ENCODE data around the gene PTH2. TPM values are rescaled to one million over a fixed set of nuclear protein-coding genes. Genes with fewer than 3 reads are reported as not detected.

PTH2 gene
- total and polyA plus RNA-seq, 10 of the 15 experiments (the other 5 are each of a cell fraction or from before 2014, with no cell fraction given), result not detected

DNA sequence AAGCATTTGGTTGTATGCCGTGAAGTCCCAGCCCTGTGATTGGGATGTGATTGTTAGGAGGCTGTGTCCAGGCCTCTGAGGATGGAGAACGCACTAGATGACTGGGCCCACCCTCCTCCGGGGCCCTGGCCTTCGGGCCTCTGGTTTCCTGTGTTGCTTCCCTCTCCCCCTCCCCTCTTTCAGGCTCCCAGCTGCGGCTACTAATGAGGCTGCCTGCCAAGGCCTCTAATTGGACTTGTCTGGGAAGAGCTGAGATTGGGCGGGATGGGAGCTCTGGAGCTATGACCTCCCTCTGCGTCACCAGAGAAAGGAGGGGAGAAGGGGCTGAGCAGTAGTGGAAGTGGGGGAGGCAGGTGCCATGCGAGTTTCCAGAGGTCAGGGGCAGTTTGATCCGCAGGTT is 9.9 kb downstream of the PTH2 start:
- DNase-seq (ENCODE audit: low read depth, low spot score) (no peak), ATAC-seq (no peak), FAIRE-seq (no peak)
- ChIA-PET POLR2A (interaction anchor here (1.6 kb wide), 1 partner anchor 38 kb away, joined by 5 read pairs; the partner anchor contains the start of gene PIH1D1), SMC1A (ENCODE audit: uncharacterized antibody, unreplicated experiment) (interaction anchor here (0.6 to 1.1 kb wide), 3 partner anchors 8 to 57 kb away, joined by 3 to 4 read pairs (median 3); partner anchors contain the start of gene GFY), CTCF (interaction anchor here (0.6 to 2.5 kb wide), 4 partner anchors 10 to 205 kb away, joined by 3 to 7 read pairs (median 4); partner anchors contain the start of gene GFY), RAD21 (ENCODE audit: unreplicated experiment) (interaction anchor here (0.6 to 1.5 kb wide), 2 partner anchors 10 to 11 kb away, joined by 4 read pairs; no protein-coding TSS in a partner anchor)
- no peak overlapping the region for H3K4me2 ChIP-seq (ENCODE audit: control insufficient read depth, insufficient read depth)
- no peak overlapping the region for H2AFZ ChIP-seq (ENCODE audit: control insufficient read depth, low read depth, low read length)
- H3K9me3 ChIP-seq (replicated peaks; ENCODE audit: control insufficient read depth, insufficient read depth, low read length), result no peaks in the 10 kb centered on the region
- peaks cover 20% of the 10 kb centered on the region for H3K4me1 ChIP-seq (ENCODE audit: control insufficient read depth, insufficient read depth, low read length)
- in situ Hi-C loops (cut with MboI) (no loop called here), intact Hi-C loops (cut with micrococcal nuclease; ENCODE audit: unreplicated experiment) (no loop called here)
- no peak overlapping the region for H3K27ac ChIP-seq (ENCODE audit: control insufficient read depth, insufficient read depth)
- H3K36me3 ChIP-seq (ENCODE audit: control insufficient read depth in 2 of 2, insufficient read depth in 2 of 2, low read length in 1 of 2), result no peaks in the 10 kb centered on the region
- no peaks in the 10 kb centered on the region for H4K20me1 ChIP-seq (ENCODE audit: control insufficient read depth, insufficient read depth)
- TF ChIP-seq CHD4 (IDR thresholded peaks at IDR 0.05) (no peak), CBFB (IDR thresholded peaks at IDR 0.05; ENCODE audit: low read depth) (no peak), ZNF274 (IDR thresholded peaks at IDR 0.05; ENCODE audit: insufficient read depth, insufficient read length) (no peak), IKZF2 (IDR thresholded peaks at IDR 0.05) (no peak), IRF4 (IDR thresholded peaks at IDR 0.05; ENCODE audit: low read depth, low read length) (no peak), RFX5 (IDR thresholded peaks at IDR 0.05; ENCODE audit: low read depth, low read length) (no peak), ETV6 (conservative IDR thresholded peaks at IDR 0.05 in 1 of 2, IDR thresholded peaks at IDR 0.05 in 1 of 2; ENCODE audit: borderline replicate concordance in 1 of 2, low read depth in 1 of 2) (no peak), MTA3 (IDR thresholded peaks at IDR 0.05; ENCODE audit: borderline replicate concordance, low read length) (no peak)
- TF ChIP-seq, protein P1, sequence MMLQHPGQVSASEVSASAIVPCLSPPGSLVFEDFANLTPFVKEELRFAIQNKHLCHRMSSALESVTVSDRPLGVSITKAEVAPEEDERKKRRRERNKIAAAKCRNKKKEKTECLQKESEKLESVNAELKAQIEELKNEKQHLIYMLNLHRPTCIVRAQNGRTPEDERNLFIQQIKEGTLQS (IDR thresholded peaks at IDR 0.05; ENCODE audit: borderline replicate concordance, extremely low read depth, low read depth, low read length), result no peak
- TF ChIP-seq, protein P2, sequence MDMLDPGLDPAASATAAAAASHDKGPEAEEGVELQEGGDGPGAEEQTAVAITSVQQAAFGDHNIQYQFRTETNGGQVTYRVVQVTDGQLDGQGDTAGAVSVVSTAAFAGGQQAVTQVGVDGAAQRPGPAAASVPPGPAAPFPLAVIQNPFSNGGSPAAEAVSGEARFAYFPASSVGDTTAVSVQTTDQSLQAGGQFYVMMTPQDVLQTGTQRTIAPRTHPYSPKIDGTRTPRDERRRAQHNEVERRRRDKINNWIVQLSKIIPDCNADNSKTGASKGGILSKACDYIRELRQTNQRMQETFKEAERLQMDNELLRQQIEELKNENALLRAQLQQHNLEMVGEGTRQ (IDR thresholded peaks at IDR 0.05; ENCODE audit: borderline replicate concordance, low read depth, low read length), result no peak
- TF ChIP-seq, protein P3, sequence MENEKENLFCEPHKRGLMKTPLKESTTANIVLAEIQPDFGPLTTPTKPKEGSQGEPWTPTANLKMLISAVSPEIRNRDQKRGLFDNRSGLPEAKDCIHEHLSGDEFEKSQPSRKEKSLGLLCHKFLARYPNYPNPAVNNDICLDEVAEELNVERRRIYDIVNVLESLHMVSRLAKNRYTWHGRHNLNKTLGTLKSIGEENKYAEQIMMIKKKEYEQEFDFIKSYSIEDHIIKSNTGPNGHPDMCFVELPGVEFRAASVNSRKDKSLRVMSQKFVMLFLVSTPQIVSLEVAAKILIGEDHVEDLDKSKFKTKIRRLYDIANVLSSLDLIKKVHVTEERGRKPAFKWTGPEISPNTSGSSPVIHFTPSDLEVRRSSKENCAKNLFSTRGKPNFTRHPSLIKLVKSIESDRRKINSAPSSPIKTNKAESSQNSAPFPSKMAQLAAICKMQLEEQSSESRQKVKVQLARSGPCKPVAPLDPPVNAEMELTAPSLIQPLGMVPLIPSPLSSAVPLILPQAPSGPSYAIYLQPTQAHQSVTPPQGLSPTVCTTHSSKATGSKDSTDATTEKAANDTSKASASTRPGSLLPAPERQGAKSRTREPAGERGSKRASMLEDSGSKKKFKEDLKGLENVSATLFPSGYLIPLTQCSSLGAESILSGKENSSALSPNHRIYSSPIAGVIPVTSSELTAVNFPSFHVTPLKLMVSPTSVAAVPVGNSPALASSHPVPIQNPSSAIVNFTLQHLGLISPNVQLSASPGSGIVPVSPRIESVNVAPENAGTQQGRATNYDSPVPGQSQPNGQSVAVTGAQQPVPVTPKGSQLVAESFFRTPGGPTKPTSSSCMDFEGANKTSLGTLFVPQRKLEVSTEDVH (IDR thresholded peaks at IDR 0.05; ENCODE audit: low read depth, partially characterized antibody), result no peak
- TF ChIP-seq, protein P4, sequence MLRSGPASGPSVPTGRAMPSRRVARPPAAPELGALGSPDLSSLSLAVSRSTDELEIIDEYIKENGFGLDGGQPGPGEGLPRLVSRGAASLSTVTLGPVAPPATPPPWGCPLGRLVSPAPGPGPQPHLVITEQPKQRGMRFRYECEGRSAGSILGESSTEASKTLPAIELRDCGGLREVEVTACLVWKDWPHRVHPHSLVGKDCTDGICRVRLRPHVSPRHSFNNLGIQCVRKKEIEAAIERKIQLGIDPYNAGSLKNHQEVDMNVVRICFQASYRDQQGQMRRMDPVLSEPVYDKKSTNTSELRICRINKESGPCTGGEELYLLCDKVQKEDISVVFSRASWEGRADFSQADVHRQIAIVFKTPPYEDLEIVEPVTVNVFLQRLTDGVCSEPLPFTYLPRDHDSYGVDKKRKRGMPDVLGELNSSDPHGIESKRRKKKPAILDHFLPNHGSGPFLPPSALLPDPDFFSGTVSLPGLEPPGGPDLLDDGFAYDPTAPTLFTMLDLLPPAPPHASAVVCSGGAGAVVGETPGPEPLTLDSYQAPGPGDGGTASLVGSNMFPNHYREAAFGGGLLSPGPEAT (IDR thresholded peaks at IDR 0.05; ENCODE audit: low read depth), result no peak
- no peak overlapping the region for H3K4me3 ChIP-seq
- no TSS peak for BruUV-seq (replicated peaks)
- no peak overlapping the region for H3K9ac ChIP-seq (ENCODE audit: control insufficient read depth, insufficient read depth, low read length)
- H3K79me2 ChIP-seq (ENCODE audit: control insufficient read depth, insufficient read depth, low read length), result no peaks in the 10 kb centered on the region
- WGBS (ENCODE audit: insufficient coverage, insufficient replicate concordance, low lambda C conversion rate, missing lambda C conversion rate), result 67% methylated on average over 8 of the region's 9 CpGs
- H3K27me3 ChIP-seq (replicated peaks in 1 of 2; ENCODE audit: control insufficient read depth in 2 of 2, insufficient read depth in 2 of 2, low read length in 1 of 2), result 0 out of 4 replicates have a peak, but pooled peaks cover 0 to 1% of the 10 kb centered on the region in 2 experiments

Data from GM12878 (cell line).